GM23338 (cell line): Measurements from ENCODE around the gene CACTIN. TPM values are rescaled to one million over a fixed set of nuclear protein-coding genes. Genes with fewer than 3 reads are reported as not detected.

Experiments
- ATAC-seq: fragments of 200-7000 bp; cut with Tn5 transposase; 3 replicates; pipeline ENCODE4 v1.9.1; 2020
- DNase-seq: peaks from one replicate; pipeline ENCODE4 v3.0.0-alpha.2; 2015; ENCODE audit warnings: low spot score
- H2AFZ ChIP-seq: fragments of 200-600 bp; sonication (generic); 2 replicates; pipeline ENCODE4 v1.8.0; 2016; ENCODE audit warnings: antibody characterized with exemption, mild to moderate bottlenecking, moderate library complexity
- H3F3A ChIP-seq: fragments of 200-600 bp; sonication (generic); replicated peaks from 2 replicates; pipeline ENCODE4 v1.8.0; 2017; ENCODE audit warnings: antibody characterized with exemption, mixed run types, low read depth
- H3K27ac ChIP-seq: fragments of 200-600 bp; sonication (generic); 2 replicates; pipeline ENCODE4 v1.6.1; 2016; ENCODE audit warnings: low read depth
- H3K27me3 ChIP-seq: fragments of 200-600 bp; sonication (generic); 2 replicates; pipeline ENCODE4 v1.8.0; 2016; ENCODE audit warnings: mild to moderate bottlenecking, mixed run types, moderate library complexity; ENCODE audit not compliant: insufficient read depth
- H3K36me3 ChIP-seq: fragments of 200-600 bp; sonication (generic); 2 replicates; pipeline ENCODE4 v1.8.0; 2016; ENCODE audit warnings: mild to moderate bottlenecking; ENCODE audit not compliant: insufficient read depth
- H3K4me1 ChIP-seq: fragments of 200-600 bp; sonication (generic); 2 replicates; pipeline ENCODE4 v1.8.0; 2016; ENCODE audit warnings: mild to moderate bottlenecking, moderate library complexity; ENCODE audit not compliant: insufficient read depth
- H3K4me2 ChIP-seq: fragments of 200-600 bp; sonication (generic); 2 replicates; pipeline ENCODE4 v1.7.1; 2017; ENCODE audit warnings: mixed run types
- H3K4me3 ChIP-seq: fragments of 200-600 bp; sonication (generic); 2 replicates; pipeline ENCODE4 v1.6.1; 2016; ENCODE audit warnings: mixed run types
- H3K79me2 ChIP-seq: fragments of 200-600 bp; sonication (generic); replicated peaks from 2 replicates; pipeline ENCODE4 v1.8.0; 2017; ENCODE audit warnings: mild to moderate bottlenecking; ENCODE audit not compliant: insufficient read depth
- H3K9me2 ChIP-seq: fragments of 200-600 bp; sonication (generic); 2 replicates; pipeline ENCODE4 v1.8.0; 2017; ENCODE audit not compliant: insufficient read depth
- H4K20me1 ChIP-seq: fragments of 200-600 bp; sonication (generic); replicated peaks from 2 replicates; pipeline ENCODE4 v1.8.0; 2017; ENCODE audit warnings: mild to moderate bottlenecking; ENCODE audit not compliant: insufficient read depth
- H3K27ac Mint-ChIP-seq: 2 replicates; pipeline ENCODE4 v1.8.0; 2020; ENCODE audit warnings: inconsistent platforms, mild to moderate bottlenecking, moderate library complexity, mixed read lengths
- H3K27me3 Mint-ChIP-seq: 3 replicates; pipeline ENCODE4 v1.8.0; 2022; ENCODE audit warnings: low read depth, mild to moderate bottlenecking, moderate library complexity, mixed read lengths, inconsistent platforms; ENCODE audit not compliant: insufficient read depth, poor library complexity
- H3K36me3 Mint-ChIP-seq: 3 replicates; pipeline ENCODE4 v1.8.0; 2021; ENCODE audit warnings: low read depth, mild to moderate bottlenecking, inconsistent platforms, moderate library complexity, mixed read lengths
- H3K4me1 Mint-ChIP-seq: 3 replicates; pipeline ENCODE4 v1.8.0; 2020; ENCODE audit warnings: mild to moderate bottlenecking, inconsistent platforms, mixed read lengths
- H3K4me3 Mint-ChIP-seq: 3 replicates; pipeline ENCODE4 v1.8.0; 2021; ENCODE audit warnings: moderate library complexity, mild to moderate bottlenecking, inconsistent platforms, mixed read lengths
- H3K9me3 Mint-ChIP-seq: 3 replicates; pipeline ENCODE4 v1.8.0; 2020; ENCODE audit warnings: moderate library complexity, mild to moderate bottlenecking, inconsistent platforms, mixed read lengths
- CREB1 ChIP-seq: fragments of 250-450 bp; sonication (Bioruptor Pico); IDR thresholded peaks from 2 replicates; pipeline ENCODE4 v1.5.0; 2020; ENCODE audit warnings: low read depth, mild to moderate bottlenecking, moderate library complexity
- ETS1 ChIP-seq: IDR thresholded peaks from 2 replicates; pipeline ENCODE4 v1.6.1; 2016; ENCODE audit warnings: antibody characterized with exemption
- EZH2 ChIP-seq: fragments of 200-600 bp; sonication (generic); IDR thresholded peaks from one replicate; pipeline ENCODE4 v1.8.0; 2017; ENCODE audit warnings: antibody characterized with exemption, mild to moderate bottlenecking, low read depth; ENCODE audit not compliant: unreplicated experiment
- EZH2phosphoT487 ChIP-seq: fragments of 200-600 bp; sonication (generic); IDR thresholded peaks from one replicate; pipeline ENCODE4 v1.8.1; 2018; ENCODE audit warnings: antibody characterized with exemption; ENCODE audit not compliant: unreplicated experiment
- JUNB ChIP-seq: IDR thresholded peaks from one replicate; pipeline ENCODE4 v1.6.1; 2016; ENCODE audit warnings: antibody characterized with exemption; ENCODE audit not compliant: unreplicated experiment
- NANOG ChIP-seq: IDR thresholded peaks from 2 replicates; pipeline ENCODE4 v1.6.1; 2016; ENCODE audit warnings: antibody characterized with exemption, borderline replicate concordance
- POLR2AphosphoS5 ChIP-seq: IDR thresholded peaks from 2 replicates; pipeline ENCODE4 v1.6.1; 2016; ENCODE audit warnings: antibody characterized with exemption, low read depth
- REST ChIP-seq: IDR thresholded peaks from one replicate; pipeline ENCODE4 v1.6.1; 2018; ENCODE audit warnings: antibody characterized with exemption; ENCODE audit not compliant: unreplicated experiment
- STAT1 ChIP-seq: IDR thresholded peaks from one replicate; pipeline ENCODE4 v1.6.1; 2016; ENCODE audit warnings: antibody characterized with exemption; ENCODE audit not compliant: unreplicated experiment
- ZNF114 ChIP-seq: fragments of 250-450 bp; sonication (Bioruptor Pico); IDR thresholded peaks from 2 replicates; pipeline ENCODE4 v1.5.0; 2020; ENCODE audit warnings: mild to moderate bottlenecking, moderate library complexity
- ZNF331 ChIP-seq: fragments of 250-450 bp; sonication (Bioruptor Pico); IDR thresholded peaks from 2 replicates; pipeline ENCODE4 v1.5.0; 2020; ENCODE audit warnings: low read depth, mild to moderate bottlenecking, moderate library complexity
- ZNF462 ChIP-seq: fragments of 250-450 bp; sonication (Bioruptor Pico); IDR thresholded peaks from 2 replicates; pipeline ENCODE4 v1.5.0; 2020; ENCODE audit warnings: mild to moderate bottlenecking, moderate library complexity
- polyA plus RNA-seq: library from polyadenylated mRNA; unstranded; fragments of >200 nt; fragmentation: Nextera tagmentation; extraction: Ambion mirVana; gene quantifications from 2 replicates; pipeline ENCODE4 v1.2.1, GENCODE V29; 2016
- total RNA-seq: library from RNA; depleted of rRNA; stranded (reverse); fragments of >200 nt; shearing (Covaris generic); gene quantifications from 2 replicates; pipeline ENCODE4 v1.2.3, GENCODE V29; 2014
- TF ChIP-seq, protein P1 (sequence below), 2 experiments: fragments of 200-600 bp in 1 of 2; sonication (generic) in 1 of 2; conservative IDR thresholded peaks; 2 replicates each; pipeline versions ENCODE4 v1.5.1 to v1.6.1; 2016 to 2017; ENCODE audit warnings: antibody characterized with exemption in 2 of 2, low read depth in 2 of 2, mild to moderate bottlenecking in 2 of 2, moderate library complexity in 1 of 2

The CACTIN gene
- total and polyA plus RNA-seq, 2 experiments from 2014 or later, result 14.3 to 47.4 TPM

DNA sequence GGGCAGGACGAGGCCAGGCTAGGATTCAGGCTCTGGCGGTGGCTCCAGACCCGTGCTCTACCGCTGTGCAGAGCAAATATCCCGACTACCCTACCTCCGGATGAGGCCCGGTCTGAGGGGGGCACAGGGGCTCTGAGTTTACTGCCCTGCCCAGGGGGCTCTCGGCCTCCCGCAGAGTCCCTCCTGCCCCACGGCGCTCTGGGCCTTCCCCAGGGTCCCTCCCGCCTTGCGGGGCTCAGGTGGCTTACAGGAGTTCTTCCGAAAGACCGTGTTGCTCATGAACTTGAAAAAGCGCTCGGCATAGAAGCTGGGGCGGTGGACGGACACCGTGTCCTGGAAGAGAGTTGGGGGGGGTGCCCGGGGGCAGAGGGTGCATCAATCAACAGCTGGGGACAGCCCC is 19.1 kb upstream of the CACTIN start:
- Histone ChIP-seq H3F3A (no peaks in the 10 kb centered on the region), H3K4me1 (no peaks in the 10 kb centered on the region), H3K9me2 (no peaks in the 10 kb centered on the region), H3K27ac (no peak overlapping the region), H3K4me3 (no peak overlapping the region), H3K79me2 (no peaks in the 10 kb centered on the region), H3K27me3 (no peaks in the 10 kb centered on the region), H2AFZ (no peak overlapping the region), H3K36me3 (no peaks in the 10 kb centered on the region; the same call in 1 of the 2 replicates), H4K20me1 (no peaks in the 10 kb centered on the region; the same call in 1 of the 2 replicates), H3K4me2 (no peak overlapping the region)
- peaks cover 2% of the 10 kb centered on the region for H3K27me3 Mint-ChIP-seq
- no peak for ATAC-seq
- H3K4me3 Mint-ChIP-seq, result no peak overlapping the region
- DNase-seq, result no peak
- H3K4me1 Mint-ChIP-seq, result no peaks in the 10 kb centered on the region
- no peak for TF ChIP-seq STAT1
- no peak for TF ChIP-seq ZNF114 (CRISPR knock-in tag)
- TF ChIP-seq JUNB, result no peak
- TF ChIP-seq POLR2AphosphoS5, result no peak
- no peak for TF ChIP-seq NANOG
- TF ChIP-seq ETS1, result no peak
- no peak for TF ChIP-seq EZH2
- no peak for TF ChIP-seq ZNF331
- TF ChIP-seq REST, result no peak
- TF ChIP-seq, protein P1, sequence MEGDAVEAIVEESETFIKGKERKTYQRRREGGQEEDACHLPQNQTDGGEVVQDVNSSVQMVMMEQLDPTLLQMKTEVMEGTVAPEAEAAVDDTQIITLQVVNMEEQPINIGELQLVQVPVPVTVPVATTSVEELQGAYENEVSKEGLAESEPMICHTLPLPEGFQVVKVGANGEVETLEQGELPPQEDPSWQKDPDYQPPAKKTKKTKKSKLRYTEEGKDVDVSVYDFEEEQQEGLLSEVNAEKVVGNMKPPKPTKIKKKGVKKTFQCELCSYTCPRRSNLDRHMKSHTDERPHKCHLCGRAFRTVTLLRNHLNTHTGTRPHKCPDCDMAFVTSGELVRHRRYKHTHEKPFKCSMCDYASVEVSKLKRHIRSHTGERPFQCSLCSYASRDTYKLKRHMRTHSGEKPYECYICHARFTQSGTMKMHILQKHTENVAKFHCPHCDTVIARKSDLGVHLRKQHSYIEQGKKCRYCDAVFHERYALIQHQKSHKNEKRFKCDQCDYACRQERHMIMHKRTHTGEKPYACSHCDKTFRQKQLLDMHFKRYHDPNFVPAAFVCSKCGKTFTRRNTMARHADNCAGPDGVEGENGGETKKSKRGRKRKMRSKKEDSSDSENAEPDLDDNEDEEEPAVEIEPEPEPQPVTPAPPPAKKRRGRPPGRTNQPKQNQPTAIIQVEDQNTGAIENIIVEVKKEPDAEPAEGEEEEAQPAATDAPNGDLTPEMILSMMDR (conservative IDR thresholded peaks at IDR 0.05; ENCODE audit: low read depth in 2 of 2), result no peak
- TF ChIP-seq EZH2phosphoT487, result no peak
- TF ChIP-seq ZNF462, result no peak
- TF ChIP-seq CREB1 (CRISPR knock-in tag), result no peak
- H3K36me3 Mint-ChIP-seq, result no peaks in the 10 kb centered on the region
- H3K9me3 Mint-ChIP-seq, result no peaks in the 10 kb centered on the region
- no peak overlapping the region for H3K27ac Mint-ChIP-seq
